Caki2 (cell line): ENCODE results near the gene AIPL1. TPM values are rescaled to one million over a fixed set of nuclear protein-coding genes. Genes with fewer than 3 reads are reported as not detected.
A peak's percentile ranks its signal among the peaks of the same experiment; 100 is the strongest.

Experiments used
- DNase-seq: peaks from one replicate; pipeline ENCODE4 v3.0.0-alpha.2; 2015; ENCODE audit warnings: low read depth
- in situ Hi-C: cut with HindIII; loops from 2 replicates; pipeline ENCODE4 v1.10.0; 2016; ENCODE audit warnings: low sequenced_read_pairs, low pct_unique_long_range_greater_than_20kb, mixed read lengths
- total RNA-seq: library from RNA; depleted of rRNA; stranded (reverse); fragments of >200 nt; shearing (Covaris generic); gene quantifications from 2 replicates; pipeline ENCODE4 v1.2.3, GENCODE V29; 2014; ENCODE audit warnings: low replicate concordance

AIPL1 gene
- total RNA-seq, 1 experiment from 2014 or later: not detected

GRCh38 chr17:6428207-6428965, 6.5 kb downstream of the AIPL1 start:
- in situ Hi-C loops: no loop called here

GRCh38 chr17:6427279-6427781, 7.6 kb downstream of the AIPL1 start:
- DNase-seq: no peak
- in situ Hi-C loops: no loop called here

More at GRCh38 chr17:6428207-6428965, 6.5 kb downstream of the AIPL1 start:
- DNase-seq: no peak

GRCh38 chr17:6426356-6427101, 8.4 kb downstream of the AIPL1 start:
- in situ Hi-C loops: no loop called here
- DNase-seq: no peak

- DNase-seq: no peak
Measured at GRCh38 chr17:6425407-6425806, 9.5 kb downstream of the AIPL1 start.

GRCh38 chr17:6423931-6424330, 11.0 kb downstream of the AIPL1 start:
- DNase-seq: no peak
- in situ Hi-C loops: no loop called here

More at GRCh38 chr17:6425407-6425806, 9.5 kb downstream of the AIPL1 start:
- in situ Hi-C loops: no loop called here

- no peak for DNase-seq
- in situ Hi-C loops: no loop called here
Measured at GRCh38 chr17:6422654-6423241, 12.2 kb downstream of the AIPL1 start.

GRCh38 chr17:6421700-6422604, 13.0 kb downstream of the AIPL1 start:
- in situ Hi-C loops: no loop called here
- peak; percentile 73 for DNase-seq

- no peak for DNase-seq
- in situ Hi-C loops: no loop called here
Measured at GRCh38 chr17:6420173-6420641, 14.7 kb downstream of the AIPL1 start.

- in situ Hi-C loops: no loop called here
- DNase-seq: no peak
Measured at GRCh38 chr17:6415616-6416015, 19.3 kb downstream of the AIPL1 start.

GRCh38 chr17:6413065-6413464, 21.9 kb downstream of the AIPL1 start:
- peak; percentile 50 for DNase-seq
- in situ Hi-C loops: no loop called here

- in situ Hi-C loops: no loop called here
Measured at GRCh38 chr17:6408735-6409134, 26.2 kb downstream of the AIPL1 start.

GRCh38 chr17:6408276-6408675, 26.6 kb downstream of the AIPL1 start:
- DNase-seq: no peak
- in situ Hi-C loops: no loop called here

More at GRCh38 chr17:6408735-6409134, 26.2 kb downstream of the AIPL1 start:
- no peak for DNase-seq

GRCh38 chr17:6402258-6402657, 32.7 kb downstream of the AIPL1 start:
- no peak for DNase-seq
- in situ Hi-C loops: no loop called here

- in situ Hi-C loops: no loop called here
Measured at GRCh38 chr17:6398955-6399354, 36.0 kb downstream of the AIPL1 start.

GRCh38 chr17:6394055-6394606, 40.8 kb downstream of the AIPL1 start:
- in situ Hi-C loops: no loop called here
- no peak for DNase-seq

More at GRCh38 chr17:6398955-6399354, 36.0 kb downstream of the AIPL1 start:
- DNase-seq: no peak

- in situ Hi-C loops: no loop called here
- DNase-seq: no peak
Measured at GRCh38 chr17:6393351-6393952, 41.5 kb downstream of the AIPL1 start.

- DNase-seq: no peak
- in situ Hi-C loops: no loop called here
Measured at GRCh38 chr17:6392609-6393350, 42.1 kb downstream of the AIPL1 start.
